WERI-Rb-1 (cell line): Measurements from ENCODE around the gene CPXM1.
A peak's percentile ranks its signal among the peaks of the same experiment; 100 is the strongest.

Source experiments
- DNase-seq: peaks from one replicate; pipeline ENCODE4 v3.0.0-alpha.2; 2020
- H3K27ac ChIP-seq: fragments of 250-450 bp; sonication (Bioruptor Pico); 2 replicates; pipeline ENCODE4 v1.5.1; 2020; ENCODE audit warnings: mild to moderate bottlenecking, moderate library complexity
- H3K27me3 ChIP-seq: fragments of 250-450 bp; sonication (Bioruptor Pico); 2 replicates; pipeline ENCODE4 v1.5.1; 2021; ENCODE audit warnings: mild to moderate bottlenecking, low read depth, moderate library complexity; ENCODE audit not compliant: insufficient read depth, severe bottlenecking
- H3K36me3 ChIP-seq: fragments of 250-450 bp; sonication (Bioruptor Pico); 2 replicates; pipeline ENCODE4 v1.5.1; 2020; ENCODE audit warnings: mild to moderate bottlenecking, moderate library complexity
- H3K4me3 ChIP-seq: 2 replicates; pipeline ENCODE4 v1.5.1; 2011; ENCODE audit warnings: low read depth, mild to moderate bottlenecking, control low read depth, low read length
- H3K9me3 ChIP-seq: fragments of 250-450 bp; sonication (Bioruptor Pico); 2 replicates; pipeline ENCODE4 v1.5.1; 2021; ENCODE audit warnings: mild to moderate bottlenecking, moderate library complexity; ENCODE audit not compliant: severe bottlenecking
- TF ChIP-seq, protein P1 (sequence below): IDR thresholded peaks from 2 replicates; pipeline ENCODE4 v1.5.1; 2011; ENCODE audit warnings: low read depth, mild to moderate bottlenecking, control low read depth, inconsistent platforms, low read length

The CPXM1 gene

DNA sequence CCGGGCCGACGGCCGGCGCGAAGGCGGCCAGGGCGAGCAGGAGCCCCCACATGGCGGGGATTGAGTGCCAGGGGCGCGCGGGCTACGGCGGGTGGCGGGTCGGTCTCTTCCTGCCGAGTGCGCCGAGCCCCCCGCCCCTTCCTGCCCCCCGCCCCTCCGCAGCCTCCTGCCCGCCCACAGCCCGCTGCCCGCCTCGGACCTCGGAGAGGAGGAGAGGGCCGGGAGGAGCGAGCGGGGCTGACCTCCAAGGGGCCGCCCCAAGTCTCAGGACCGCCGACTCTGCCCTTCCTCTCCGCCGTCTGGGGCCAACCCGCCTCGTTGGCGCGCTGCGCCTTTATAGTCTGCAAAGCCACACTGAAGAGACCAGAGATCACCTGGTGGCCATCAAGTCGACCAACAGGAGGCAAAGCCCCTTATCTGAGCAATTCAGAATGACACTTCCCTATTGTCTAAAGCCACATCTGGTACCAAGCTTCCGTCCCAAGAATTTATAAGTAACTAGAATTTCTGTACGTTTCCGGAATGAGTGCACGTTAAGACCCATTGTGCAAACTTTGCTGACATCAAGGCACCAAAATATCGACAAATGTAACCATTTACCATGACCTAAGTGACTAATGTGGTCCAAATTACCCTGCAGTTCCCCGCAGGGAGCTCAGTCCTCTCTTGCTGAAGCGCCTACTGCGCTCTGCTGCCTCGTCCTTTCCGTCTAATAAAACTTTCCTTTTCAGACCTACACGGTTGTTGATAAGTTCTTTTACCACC is at the start of gene CPXM1:
Gene CPXM1, minus strand, starts transcription at position 107 of the 765 bp plus-strand sequence. Its CDS starts 55 bp downstream, at position 52.
- Histone ChIP-seq H3K4me3 (peak within 1 kb of the TSS; percentile 59), H3K36me3 (peaks cover 31% of the 10 kb centered on the region), H3K27ac (peak within 1 kb of the TSS; percentile 67), H3K27me3 (no peaks in the 10 kb centered on the region), H3K9me3 (no peaks in the 10 kb centered on the region)
- DNase-seq = peak; percentile 81
- TF ChIP-seq, protein P1, sequence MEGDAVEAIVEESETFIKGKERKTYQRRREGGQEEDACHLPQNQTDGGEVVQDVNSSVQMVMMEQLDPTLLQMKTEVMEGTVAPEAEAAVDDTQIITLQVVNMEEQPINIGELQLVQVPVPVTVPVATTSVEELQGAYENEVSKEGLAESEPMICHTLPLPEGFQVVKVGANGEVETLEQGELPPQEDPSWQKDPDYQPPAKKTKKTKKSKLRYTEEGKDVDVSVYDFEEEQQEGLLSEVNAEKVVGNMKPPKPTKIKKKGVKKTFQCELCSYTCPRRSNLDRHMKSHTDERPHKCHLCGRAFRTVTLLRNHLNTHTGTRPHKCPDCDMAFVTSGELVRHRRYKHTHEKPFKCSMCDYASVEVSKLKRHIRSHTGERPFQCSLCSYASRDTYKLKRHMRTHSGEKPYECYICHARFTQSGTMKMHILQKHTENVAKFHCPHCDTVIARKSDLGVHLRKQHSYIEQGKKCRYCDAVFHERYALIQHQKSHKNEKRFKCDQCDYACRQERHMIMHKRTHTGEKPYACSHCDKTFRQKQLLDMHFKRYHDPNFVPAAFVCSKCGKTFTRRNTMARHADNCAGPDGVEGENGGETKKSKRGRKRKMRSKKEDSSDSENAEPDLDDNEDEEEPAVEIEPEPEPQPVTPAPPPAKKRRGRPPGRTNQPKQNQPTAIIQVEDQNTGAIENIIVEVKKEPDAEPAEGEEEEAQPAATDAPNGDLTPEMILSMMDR = peak; percentile 37

DNA sequence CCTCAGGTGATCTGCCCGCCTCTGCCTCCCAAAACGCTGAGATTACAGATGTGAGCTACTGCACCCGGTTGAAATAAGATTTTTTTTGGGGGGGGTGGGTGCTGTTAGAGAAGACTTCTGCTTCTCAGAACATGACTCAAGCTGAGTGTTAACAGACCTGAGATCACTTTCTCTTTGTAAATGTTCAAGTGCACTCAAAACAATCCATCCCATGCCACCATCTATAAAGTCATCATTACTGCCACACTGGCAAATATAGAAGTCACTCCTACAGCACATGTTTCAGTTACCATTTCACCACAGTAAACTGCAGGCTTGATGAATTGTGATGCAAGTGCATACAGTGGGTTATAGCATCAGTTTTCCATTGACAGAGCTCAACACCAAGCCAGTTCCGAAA is 49.1 kb upstream of the CPXM1 start:
- no peak for DNase-seq

DNA sequence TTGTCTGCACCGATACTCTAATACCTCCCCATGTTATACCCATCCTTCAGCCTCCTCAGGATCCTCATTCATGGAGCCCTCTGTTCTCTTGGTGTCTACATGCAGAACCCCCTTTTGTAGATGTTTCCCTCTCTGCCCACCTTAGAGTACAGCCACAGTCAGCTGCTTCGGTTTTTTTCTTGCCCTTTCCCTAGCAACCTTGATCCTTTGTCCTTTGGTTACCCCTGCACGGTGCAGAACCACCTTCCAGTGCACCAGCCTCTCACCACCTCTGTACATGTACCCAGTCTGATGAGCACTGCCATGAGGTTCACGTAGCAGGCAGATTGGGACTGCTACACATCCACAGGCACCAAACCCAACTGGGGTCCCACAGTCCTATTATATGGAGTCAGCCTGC is 47.4 kb upstream of the CPXM1 start:
- Histone ChIP-seq H3K36me3 (no peaks in the 10 kb centered on the region), H3K4me3 (no peak overlapping the region), H3K27ac (no peak overlapping the region), H3K27me3 (no peaks in the 10 kb centered on the region), H3K9me3 (no peaks in the 10 kb centered on the region)
- DNase-seq = no peak
- TF ChIP-seq, protein P1 = no peak

More for the DNA sequence above, 49.1 kb upstream of the CPXM1 start:
- no peaks in the 10 kb centered on the region for H3K9me3 ChIP-seq
- TF ChIP-seq, protein P1 = no peak
- no peaks in the 10 kb centered on the region for H3K27me3 ChIP-seq
- H3K27ac ChIP-seq = no peak overlapping the region
- no peak overlapping the region for H3K4me3 ChIP-seq
- H3K36me3 ChIP-seq = no peaks in the 10 kb centered on the region

DNA sequence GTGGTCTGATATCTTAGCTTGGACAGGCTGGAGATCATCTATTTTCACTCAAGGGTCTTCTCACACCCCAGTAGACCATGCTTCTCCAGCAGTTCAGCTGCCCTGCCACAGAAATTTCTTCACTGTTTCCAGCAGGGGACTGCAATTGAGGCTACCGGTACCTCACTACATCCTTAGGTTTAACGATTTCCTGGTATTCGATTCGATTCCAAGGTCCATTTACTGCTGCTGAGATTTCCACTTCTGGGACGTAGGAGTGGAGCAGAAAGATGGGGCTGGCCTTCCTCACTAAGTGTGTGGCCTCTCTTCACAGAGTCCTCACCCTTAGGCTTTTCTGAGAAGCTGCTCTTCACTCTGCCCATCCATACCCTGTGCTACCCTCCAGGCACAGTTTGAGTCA is 46.3 kb upstream of the CPXM1 start:
- DNase-seq = no peak
- TF ChIP-seq, protein P1 = no peak
- H3K27me3 ChIP-seq = no peaks in the 10 kb centered on the region

DNA sequence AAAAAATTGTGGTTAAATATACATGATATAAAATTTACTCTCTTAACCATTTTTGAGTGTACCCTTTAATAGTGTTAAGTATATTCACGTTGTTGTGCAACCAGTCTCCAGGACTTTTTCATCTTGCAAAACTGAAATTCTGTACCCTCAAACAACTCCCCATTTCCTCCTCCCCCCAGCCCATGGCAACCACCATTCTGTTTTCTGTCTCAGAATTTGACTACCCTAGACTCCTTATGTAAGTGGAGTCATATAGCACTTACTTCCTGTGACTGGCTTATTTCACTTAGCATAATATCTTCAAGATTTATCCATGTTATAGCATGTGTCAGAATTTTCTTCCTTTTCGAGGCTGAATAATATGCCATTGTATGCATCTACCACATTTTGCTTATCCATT is 45.2 kb upstream of the CPXM1 start:
- TF ChIP-seq, protein P1 = no peak
- Histone ChIP-seq H3K27me3 (no peaks in the 10 kb centered on the region), H3K4me3 (no peak overlapping the region), H3K27ac (no peak overlapping the region), H3K9me3 (no peaks in the 10 kb centered on the region), H3K36me3 (no peaks in the 10 kb centered on the region)
- no peak for DNase-seq

More for the DNA sequence above, 46.3 kb upstream of the CPXM1 start:
- H3K36me3 ChIP-seq = no peaks in the 10 kb centered on the region
- H3K9me3 ChIP-seq = no peaks in the 10 kb centered on the region
- no peak overlapping the region for H3K27ac ChIP-seq
- no peak overlapping the region for H3K4me3 ChIP-seq
